Measurements from ENCODE around the gene SLC5A10. TPM values are rescaled to one million over a fixed set of nuclear protein-coding genes. Genes with fewer than 3 reads are reported as not detected.

The SLC5A10 gene
- total RNA-seq, 1 experiment from 2014 or later: not detected

- no peak overlapping the region for H2BK20ac ChIP-seq (ENCODE audit: low read depth, low read length, poor library complexity, severe bottlenecking)
- no peaks in the 10 kb centered on the region for H4K20me1 ChIP-seq (ENCODE audit: control insufficient read depth, insufficient read depth, insufficient read length)
- Mint-ChIP-seq H3K27me3 (ENCODE audit: low read depth) (no peaks in the 10 kb centered on the region; the same call in 1 of the 2 replicates), H3K4me3 (no peak overlapping the region), H3K36me3 (ENCODE audit: insufficient read depth in 1 of 3, low read depth in 3 of 3) (peaks cover 20 to 58% (median 43%) of the 10 kb centered on the region in 3 experiments), H3K4me1 (peaks cover 16 to 19% of the 10 kb centered on the region in 2 experiments), H3K9me3 (peaks cover 4 to 8% of the 10 kb centered on the region in 2 experiments), H3K27ac (no peak overlapping the region)
- no peak overlapping the region for H4K8ac ChIP-seq (replicated peaks; ENCODE audit: insufficient read length, low read depth, low read length)
- no peaks in the 10 kb centered on the region for H3K9me3 ChIP-seq (ENCODE audit: control insufficient read depth, low read depth, low read length)
- no peak overlapping the region for H3K4ac ChIP-seq (ENCODE audit: low read depth, low read length)
- H2BK15ac ChIP-seq (ENCODE audit: low read depth, low read length): no peak overlapping the region
- no peak overlapping the region for H4K91ac ChIP-seq (ENCODE audit: insufficient read length, low read depth, low read length)
- no peak overlapping the region for H2BK120ac ChIP-seq (ENCODE audit: low read depth, low read length, poor library complexity, severe bottlenecking)
- H2BK12ac ChIP-seq (ENCODE audit: insufficient read length, low read depth, low read length): no peak overlapping the region
- H2AK5ac ChIP-seq (ENCODE audit: insufficient read length, low read length): no peak overlapping the region
- H3K9ac ChIP-seq (ENCODE audit: extremely low read depth, insufficient read length, low read length): no peak overlapping the region
- peaks cover 9% of the 10 kb centered on the region for H3K79me1 ChIP-seq (ENCODE audit: insufficient read depth, low read depth, low read length, poor library complexity, severe bottlenecking)
- H3K27me3 ChIP-seq (ENCODE audit: insufficient read depth, low read length): no peaks in the 10 kb centered on the region
- no peak overlapping the region for H2AFZ ChIP-seq (ENCODE audit: low read length)
- no peak overlapping the region for H3K14ac ChIP-seq (ENCODE audit: insufficient read depth, low read length)
- no peak for TF ChIP-seq CTCF (conservative IDR thresholded peaks at IDR 0.05)
- H3K79me2 ChIP-seq (ENCODE audit: insufficient read depth, low read length): peaks cover 5% of the 10 kb centered on the region; the same call in 1 of the 2 replicates
- no peaks in the 10 kb centered on the region; the same call in 1 of the 2 replicates for H3K4me1 ChIP-seq (ENCODE audit: insufficient read depth, low read length)
- WGBS (ENCODE audit: extremely low coverage, insufficient read length, low lambda C conversion rate): no CpG with 5 or more reads among the region's 8 CpGs
- H2BK5ac ChIP-seq (ENCODE audit: insufficient read length, low read length): no peak overlapping the region
- no peak overlapping the region for H3K18ac ChIP-seq (ENCODE audit: insufficient read length, low read depth, low read length)
- H4K5ac ChIP-seq (ENCODE audit: insufficient read length, low read depth, low read length): no peak overlapping the region
- H3K27ac ChIP-seq (ENCODE audit: insufficient read length, low read depth, low read length): no peak overlapping the region
- H3K23ac ChIP-seq (ENCODE audit: insufficient read length, low read depth, low read length): no peak overlapping the region
- H3T11ph ChIP-seq (ENCODE audit: low read length): no peak overlapping the region
- H3K23me2 ChIP-seq (ENCODE audit: insufficient read length, low read depth, low read length, poor library complexity, severe bottlenecking): peaks cover 12% of the 10 kb centered on the region
- H3K56ac ChIP-seq (ENCODE audit: insufficient read length, low read depth, low read length): no peak overlapping the region
- DNase-seq: no peak
- no peak overlapping the region for H3K4me2 ChIP-seq (ENCODE audit: insufficient read depth, insufficient read length, low read length)
Observed at GRCh38 chr17:18999394-18999793, 47.4 kb downstream of the SLC5A10 start.
